ENCODE measurements around the gene TTLL10.

DNA sequence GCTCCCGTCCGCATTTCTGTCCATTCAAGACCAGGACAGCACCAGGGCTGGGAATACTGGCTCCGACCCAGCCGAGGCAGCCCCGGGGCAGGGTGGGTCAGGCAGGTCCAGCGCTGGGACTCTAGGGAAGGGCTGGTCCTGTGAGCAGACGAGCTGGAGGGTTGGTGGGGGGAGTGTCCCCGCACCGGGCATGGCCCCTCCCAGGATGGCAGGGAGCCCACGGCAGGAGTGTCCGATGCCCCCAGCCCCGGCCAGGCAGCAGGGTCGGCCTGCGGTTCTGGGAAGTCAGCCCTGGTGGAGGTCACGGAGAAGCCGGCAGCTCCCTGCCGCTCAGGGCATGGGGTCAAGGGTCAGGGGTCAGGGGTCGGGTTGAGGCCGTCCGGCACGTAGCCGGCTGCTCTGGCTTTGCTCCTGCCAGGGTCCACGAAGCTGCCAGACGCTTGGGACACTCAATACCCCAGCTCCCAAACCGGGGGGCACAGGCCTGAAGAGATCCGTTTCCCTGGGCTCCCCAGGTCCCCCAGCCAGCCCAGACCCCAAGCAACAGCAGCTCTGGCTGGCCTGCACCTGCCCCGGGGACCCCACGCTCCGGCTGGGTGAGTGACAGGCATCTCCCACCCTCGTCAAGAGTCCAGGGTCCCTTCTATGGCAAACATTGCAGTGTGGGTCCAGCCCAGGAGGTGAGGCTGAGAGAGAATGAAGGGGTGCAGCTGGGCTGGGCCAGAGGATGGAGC, 66.1 kb downstream of the TTLL10 start:
- TF ChIP-seq, protein P1, sequence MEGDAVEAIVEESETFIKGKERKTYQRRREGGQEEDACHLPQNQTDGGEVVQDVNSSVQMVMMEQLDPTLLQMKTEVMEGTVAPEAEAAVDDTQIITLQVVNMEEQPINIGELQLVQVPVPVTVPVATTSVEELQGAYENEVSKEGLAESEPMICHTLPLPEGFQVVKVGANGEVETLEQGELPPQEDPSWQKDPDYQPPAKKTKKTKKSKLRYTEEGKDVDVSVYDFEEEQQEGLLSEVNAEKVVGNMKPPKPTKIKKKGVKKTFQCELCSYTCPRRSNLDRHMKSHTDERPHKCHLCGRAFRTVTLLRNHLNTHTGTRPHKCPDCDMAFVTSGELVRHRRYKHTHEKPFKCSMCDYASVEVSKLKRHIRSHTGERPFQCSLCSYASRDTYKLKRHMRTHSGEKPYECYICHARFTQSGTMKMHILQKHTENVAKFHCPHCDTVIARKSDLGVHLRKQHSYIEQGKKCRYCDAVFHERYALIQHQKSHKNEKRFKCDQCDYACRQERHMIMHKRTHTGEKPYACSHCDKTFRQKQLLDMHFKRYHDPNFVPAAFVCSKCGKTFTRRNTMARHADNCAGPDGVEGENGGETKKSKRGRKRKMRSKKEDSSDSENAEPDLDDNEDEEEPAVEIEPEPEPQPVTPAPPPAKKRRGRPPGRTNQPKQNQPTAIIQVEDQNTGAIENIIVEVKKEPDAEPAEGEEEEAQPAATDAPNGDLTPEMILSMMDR (IDR thresholded peaks at IDR 0.05), result no peak
- TF ChIP-seq POLR2AphosphoS5 (IDR thresholded peaks at IDR 0.05) (no peak), POLR2A (IDR thresholded peaks at IDR 0.05) (no peak)

All from transverse colon (tissue), 4 donors.